ENCODE measurements around the gene P4HTM.

The P4HTM gene

GRCh38 chr3:49018707-49019006 lies 28.6 kb downstream of the P4HTM start:
- no peak for ATAC-seq (ENCODE audit: insufficient read depth, low read depth)
- H3K27ac ChIP-seq (ENCODE audit: low read length) = peak overlapping the region; percentile 64

GRCh38 chr3:49019941-49020329 lies 29.9 kb downstream of the P4HTM start:
- Histone ChIP-seq H3K9ac (ENCODE audit: low read depth, low read length) (peak overlapping the region; percentile 96), H3K9me3 (ENCODE audit: insufficient read depth, low read length, severe bottlenecking) (no peaks in the 10 kb centered on the region), H3K36me3 (ENCODE audit: insufficient read depth, low read length) (peaks cover 48% of the 10 kb centered on the region), H2AFZ (ENCODE audit: low read depth, low read length) (peak overlapping the region; percentile 80; the same call in 1 of the 2 replicates), H3K4me1 (ENCODE audit: insufficient read depth, low read length) (peaks cover 63% of the 10 kb centered on the region), H3K27ac (ENCODE audit: low read length) (peak overlapping the region; percentile 99), H3K4me2 (ENCODE audit: insufficient read depth, low read length) (peak overlapping the region; percentile 95), H3K27me3 (ENCODE audit: insufficient read depth, low read length, poor library complexity) (no peaks in the 10 kb centered on the region), H3K4me3 (ENCODE audit: low read depth in 1 of 2, low read length in 2 of 2) (peak overlapping the region; percentile 51 to 94; a peak in 3 of 4 replicates), H3K79me2 (ENCODE audit: insufficient read depth, low read length) (peaks cover 48% of the 10 kb centered on the region), H4K20me1 (ENCODE audit: insufficient read depth, low read length) (peaks cover 36% of the 10 kb centered on the region)
- no peak for TF ChIP-seq CTCF (IDR thresholded peaks at IDR 0.05; ENCODE audit: borderline replicate concordance, extremely low read depth, low read length, poor library complexity, severe bottlenecking)
- no peak for TF ChIP-seq EZH2 (IDR thresholded peaks at IDR 0.05; ENCODE audit: borderline replicate concordance, low read depth, low read length, severe bottlenecking)
- no peak for DNase-seq
- ATAC-seq (ENCODE audit: insufficient read depth, low read depth) = no peak

More at GRCh38 chr3:49018707-49019006, 28.6 kb downstream of the P4HTM start:
- Histone ChIP-seq H3K9me3 (ENCODE audit: insufficient read depth, low read length, severe bottlenecking) (no peaks in the 10 kb centered on the region), H3K4me3 (ENCODE audit: low read depth in 1 of 2, low read length in 2 of 2) (peak overlapping the region; percentile 56 to 94; a peak in 3 of 4 replicates), H3K4me2 (ENCODE audit: insufficient read depth, low read length) (peak overlapping the region; percentile 95), H3K36me3 (ENCODE audit: insufficient read depth, low read length) (peaks cover 48% of the 10 kb centered on the region), H3K79me2 (ENCODE audit: insufficient read depth, low read length) (peaks cover 41% of the 10 kb centered on the region), H3K4me1 (ENCODE audit: insufficient read depth, low read length) (peaks cover 50% of the 10 kb centered on the region), H3K9ac (ENCODE audit: low read depth, low read length) (peak overlapping the region; percentile 64), H4K20me1 (ENCODE audit: insufficient read depth, low read length) (peaks cover 43% of the 10 kb centered on the region), H2AFZ (ENCODE audit: low read depth, low read length) (peak overlapping the region; percentile 73), H3K27me3 (ENCODE audit: insufficient read depth, low read length, poor library complexity) (no peaks in the 10 kb centered on the region)
- no peak for TF ChIP-seq CTCF (IDR thresholded peaks at IDR 0.05; ENCODE audit: borderline replicate concordance, extremely low read depth, low read length, poor library complexity, severe bottlenecking)
- no peak for TF ChIP-seq EZH2 (IDR thresholded peaks at IDR 0.05; ENCODE audit: borderline replicate concordance, low read depth, low read length, severe bottlenecking)
- no peak for DNase-seq

GRCh38 chr3:49020330-49021212 lies 30.5 kb downstream of the P4HTM start:
- H3K36me3 ChIP-seq (ENCODE audit: insufficient read depth, low read length) = peaks cover 48% of the 10 kb centered on the region
- H3K4me1 ChIP-seq (ENCODE audit: insufficient read depth, low read length) = peaks cover 70% of the 10 kb centered on the region
- H3K9me3 ChIP-seq (ENCODE audit: insufficient read depth, low read length, severe bottlenecking) = no peaks in the 10 kb centered on the region
- H3K4me3 ChIP-seq (ENCODE audit: low read depth in 1 of 2, low read length in 2 of 2) = peak overlapping the region; percentile 51 to 94
- H3K27me3 ChIP-seq (ENCODE audit: insufficient read depth, low read length, poor library complexity) = no peaks in the 10 kb centered on the region
- peak overlapping the region; percentile 80 for H2AFZ ChIP-seq (ENCODE audit: low read depth, low read length)
- H3K27ac ChIP-seq (ENCODE audit: low read length) = peak overlapping the region; percentile 99
- ATAC-seq (ENCODE audit: insufficient read depth, low read depth) (no peak), DNase-seq (peak; percentile 43)
- peaks cover 35% of the 10 kb centered on the region for H4K20me1 ChIP-seq (ENCODE audit: insufficient read depth, low read length)
- no peak for TF ChIP-seq CTCF (IDR thresholded peaks at IDR 0.05; ENCODE audit: borderline replicate concordance, extremely low read depth, low read length, poor library complexity, severe bottlenecking)
- H3K9ac ChIP-seq (ENCODE audit: low read depth, low read length) = peak overlapping the region; percentile 96
- peaks cover 54% of the 10 kb centered on the region for H3K79me2 ChIP-seq (ENCODE audit: insufficient read depth, low read length)
- peak overlapping the region; percentile 95 for H3K4me2 ChIP-seq (ENCODE audit: insufficient read depth, low read length)

All from DND-41 (cell line).